Activated CD4-positive, alpha-beta T cell treated with anti-CD3 and anti-CD28 coated beads for 36 hours (primary cell): Measurements from ENCODE around the gene FAM204A. TPM values are rescaled to one million over a fixed set of nuclear protein-coding genes. Genes with fewer than 3 reads are reported as not detected.

Experiments
- ATAC-seq: fragments of 200-7000 bp; cut with Tn5 transposase; one replicate; pipeline ENCODE4 v1.10.0; 2021; ENCODE audit warnings: mild to moderate bottlenecking, moderate library complexity
- CTCF ChIA-PET: fragments of 350-600 bp; sonication (Branson Sonifier 250); formaldehyde crosslinking; loops from one replicate; lab custom pipeline; 2021; ENCODE audit warnings: antibody characterized with exemption; lab: Charles Lee
- POLR2A ChIA-PET: fragments of 350-600 bp; sonication (Branson Sonifier 250); formaldehyde crosslinking; loops from one replicate; lab custom pipeline; 2021; ENCODE audit warnings: antibody characterized with exemption, inconsistent platforms; lab: Charles Lee
- DNase-seq: peaks from one replicate; pipeline ENCODE4 v3.0.0-alpha.2; 2020
- H3K27ac Mint-ChIP-seq: one replicate; pipeline ENCODE4 v1.8.0; 2021; ENCODE audit warnings: mixed read lengths
- H3K27me3 Mint-ChIP-seq: one replicate; pipeline ENCODE4 v1.8.0; 2021; ENCODE audit warnings: mixed read lengths
- H3K36me3 Mint-ChIP-seq: one replicate; pipeline ENCODE4 v1.8.0; 2021; ENCODE audit warnings: low read depth, mixed read lengths
- H3K4me1 Mint-ChIP-seq: one replicate; pipeline ENCODE4 v1.8.0; 2021; ENCODE audit warnings: mixed read lengths
- H3K4me3 Mint-ChIP-seq: one replicate; pipeline ENCODE4 v1.8.0; 2021; ENCODE audit warnings: mild to moderate bottlenecking, moderate library complexity, mixed read lengths
- H3K9me3 Mint-ChIP-seq: one replicate; pipeline ENCODE4 v1.8.0; 2021; ENCODE audit warnings: low read depth, mixed read lengths
- intact Hi-C, 2 experiments: fragments of 100-400 bp; cut with DNase I in 1 of 2; cut with micrococcal nuclease in 1 of 2; formaldehyde crosslinking; loops; one replicate each; pipeline versions ENCODE4 v1.14.2 to v1.15.1; 2022 to 2024; cut with DNase I, micrococcal nuclease
- total RNA-seq, 2 experiments: library from RNA; stranded (reverse); gene quantifications; one replicate each; pipeline ENCODE4 v1.2.3, GENCODE V29; 2021

The FAM204A gene
- total RNA-seq, 2 experiments from 2014 or later = 44.1 to 55.8 TPM

GRCh38 chr10:118262538-118262937 lies 79.6 kb downstream of the FAM204A start:
- ChIA-PET POLR2A (no interaction called here), CTCF (no interaction called here)
- no peak for DNase-seq
- intact Hi-C loops = no loop called here
- H3K4me3 Mint-ChIP-seq = no peak overlapping the region
- H3K36me3 Mint-ChIP-seq = no peaks in the 10 kb centered on the region
- peaks cover 44% of the 10 kb centered on the region for H3K27me3 Mint-ChIP-seq
- no peaks in the 10 kb centered on the region for H3K9me3 Mint-ChIP-seq
- H3K4me1 Mint-ChIP-seq = no peaks in the 10 kb centered on the region
- ATAC-seq = no peak
- no peak overlapping the region for H3K27ac Mint-ChIP-seq

- no peak overlapping the region for H3K4me3 Mint-ChIP-seq
- H3K27ac Mint-ChIP-seq = no peak overlapping the region
- intact Hi-C loops = loop anchor here in 1 of 2 experiments (1.0 kb wide), 1 partner anchor 763 kb away; no protein-coding TSS in a partner anchor
- POLR2A ChIA-PET = no interaction called here
- H3K4me1 Mint-ChIP-seq = no peaks in the 10 kb centered on the region
- CTCF ChIA-PET = interaction anchor here (0.6 to 2.8 kb wide), 12 partner anchors 8 to 763 kb away, joined by 3 to 24 read pairs (median 3); no protein-coding TSS in a partner anchor
- no peaks in the 10 kb centered on the region for H3K36me3 Mint-ChIP-seq
- no peaks in the 10 kb centered on the region for H3K9me3 Mint-ChIP-seq
- peak; percentile 53 for ATAC-seq
- H3K27me3 Mint-ChIP-seq = peaks cover 36% of the 10 kb centered on the region
- DNase-seq = peak; percentile 73
These were observed 82.7 kb downstream of the FAM204A start for GRCh38 chr10:118259288-118259906.

- no peak for ATAC-seq
- no peak for DNase-seq
- CTCF ChIA-PET = interaction anchor here (0.6 to 2.8 kb wide), 5 partner anchors 9 to 1345 kb away, joined by 3 to 24 read pairs (median 5); no protein-coding TSS in a partner anchor
- POLR2A ChIA-PET = no interaction called here
- no peaks in the 10 kb centered on the region for H3K9me3 Mint-ChIP-seq
- no peak overlapping the region for H3K27ac Mint-ChIP-seq
- intact Hi-C loops = no loop called here
- H3K4me1 Mint-ChIP-seq = no peaks in the 10 kb centered on the region
- no peaks in the 10 kb centered on the region for H3K36me3 Mint-ChIP-seq
- no peak overlapping the region for H3K4me3 Mint-ChIP-seq
- H3K27me3 Mint-ChIP-seq = peaks cover 35% of the 10 kb centered on the region
These were observed 83.8 kb downstream of the FAM204A start for GRCh38 chr10:118258285-118258684.

- Mint-ChIP-seq H3K27ac (no peak overlapping the region), H3K36me3 (no peaks in the 10 kb centered on the region), H3K9me3 (no peaks in the 10 kb centered on the region), H3K4me3 (no peak overlapping the region), H3K27me3 (peaks cover 35% of the 10 kb centered on the region), H3K4me1 (no peaks in the 10 kb centered on the region)
- no peak for ATAC-seq
- CTCF ChIA-PET = interaction anchor here (0.7 to 2.6 kb wide), 5 partner anchors 8 to 121 kb away, joined by 3 to 9 read pairs (median 4); no protein-coding TSS in a partner anchor
- intact Hi-C loops = no loop called here
- POLR2A ChIA-PET = no interaction called here
- no peak for DNase-seq
These were observed 85.1 kb downstream of the FAM204A start for GRCh38 chr10:118256825-118257570.

- Mint-ChIP-seq H3K27me3 (peaks cover 31% of the 10 kb centered on the region), H3K9me3 (no peaks in the 10 kb centered on the region), H3K27ac (no peak overlapping the region), H3K36me3 (no peaks in the 10 kb centered on the region), H3K4me1 (no peaks in the 10 kb centered on the region), H3K4me3 (no peak overlapping the region)
- ChIA-PET CTCF (interaction anchor here (0.7 to 1.6 kb wide), 3 partner anchors 9 to 121 kb away, joined by 3 to 5 read pairs (median 4); no protein-coding TSS in a partner anchor), POLR2A (no interaction called here)
- DNase-seq (no peak), ATAC-seq (no peak)
- intact Hi-C loops = no loop called here
These were observed 85.9 kb downstream of the FAM204A start for GRCh38 chr10:118256209-118256608.

GRCh38 chr10:118255355-118255754 lies 86.8 kb downstream of the FAM204A start:
- POLR2A ChIA-PET = no interaction called here
- CTCF ChIA-PET = interaction anchor here (1.1 kb wide), 1 partner anchor 10 kb away, joined by 4 read pairs; no protein-coding TSS in a partner anchor
- Mint-ChIP-seq H3K4me3 (no peak overlapping the region), H3K36me3 (no peaks in the 10 kb centered on the region), H3K27me3 (peaks cover 33% of the 10 kb centered on the region), H3K4me1 (no peaks in the 10 kb centered on the region), H3K9me3 (no peaks in the 10 kb centered on the region), H3K27ac (no peak overlapping the region)
- intact Hi-C loops = no loop called here
- DNase-seq (no peak), ATAC-seq (no peak)

GRCh38 chr10:118254654-118255053 lies 87.5 kb downstream of the FAM204A start:
- Mint-ChIP-seq H3K27me3 (peaks cover 31% of the 10 kb centered on the region), H3K4me1 (no peaks in the 10 kb centered on the region), H3K27ac (no peak overlapping the region), H3K9me3 (no peaks in the 10 kb centered on the region), H3K36me3 (no peaks in the 10 kb centered on the region), H3K4me3 (no peak overlapping the region)
- DNase-seq (no peak), ATAC-seq (no peak)
- intact Hi-C loops = no loop called here
- ChIA-PET POLR2A (no interaction called here), CTCF (interaction anchor here (1.1 kb wide), 1 partner anchor 11 kb away, joined by 4 read pairs; no protein-coding TSS in a partner anchor)

GRCh38 chr10:118253397-118253796 lies 88.7 kb downstream of the FAM204A start:
- no peaks in the 10 kb centered on the region for H3K4me1 Mint-ChIP-seq
- intact Hi-C loops = no loop called here
- no peak overlapping the region for H3K4me3 Mint-ChIP-seq
- ATAC-seq = no peak
- H3K36me3 Mint-ChIP-seq = no peaks in the 10 kb centered on the region
- peaks cover 32% of the 10 kb centered on the region for H3K27me3 Mint-ChIP-seq
- H3K27ac Mint-ChIP-seq = no peak overlapping the region
- ChIA-PET POLR2A (no interaction called here), CTCF (no interaction called here)
- no peaks in the 10 kb centered on the region for H3K9me3 Mint-ChIP-seq
- DNase-seq = no peak

GRCh38 chr10:118251791-118252190 lies 90.3 kb downstream of the FAM204A start:
- CTCF ChIA-PET = no interaction called here
- H3K27ac Mint-ChIP-seq = no peak overlapping the region
- intact Hi-C loops = no loop called here
- POLR2A ChIA-PET = no interaction called here
- H3K36me3 Mint-ChIP-seq = no peaks in the 10 kb centered on the region
- no peak overlapping the region for H3K4me3 Mint-ChIP-seq
- DNase-seq = no peak
- no peaks in the 10 kb centered on the region for H3K9me3 Mint-ChIP-seq
- no peaks in the 10 kb centered on the region for H3K4me1 Mint-ChIP-seq
- no peak for ATAC-seq
- peaks cover 39% of the 10 kb centered on the region for H3K27me3 Mint-ChIP-seq

GRCh38 chr10:118249714-118250113 lies 92.4 kb downstream of the FAM204A start:
- Mint-ChIP-seq H3K27ac (no peak overlapping the region), H3K27me3 (peaks cover 46% of the 10 kb centered on the region), H3K36me3 (no peaks in the 10 kb centered on the region), H3K4me3 (no peak overlapping the region), H3K4me1 (no peaks in the 10 kb centered on the region), H3K9me3 (no peaks in the 10 kb centered on the region)
- CTCF ChIA-PET = interaction anchor here (1.4 to 1.5 kb wide), 2 partner anchors 8 to 9 kb away, joined by 4 to 9 read pairs; no protein-coding TSS in a partner anchor
- intact Hi-C loops = no loop called here
- ATAC-seq (no peak), DNase-seq (no peak)
- POLR2A ChIA-PET = no interaction called here
